Thyroid gland (tissue), 4 donors: ENCODE data around the gene PAPOLG.

ENCODE experiments used
- POLR2A ChIP-seq, 2 donors: fragments of 450-650 bp; IDR thresholded peaks; one replicate each; pipeline ENCODE4 v1.6.1; 2017; ENCODE audit warnings: antibody characterized with exemption in 2 of 2, mild to moderate bottlenecking in 2 of 2, moderate library complexity in 1 of 2
- TF ChIP-seq, protein P1 (sequence below), 6 experiments: fragments of 200-600 bp in 3 of 6; fragments of 450-650 bp in 3 of 6; sonication (generic) in 3 of 6; IDR thresholded peaks; one replicate each; pipeline ENCODE4 v1.5.1; 2016 to 2019; ENCODE audit warnings: antibody characterized with exemption in 6 of 6, mild to moderate bottlenecking in 2 of 6, inconsistent platforms in 1 of 6, moderate library complexity in 1 of 6

GRCh38 chr2:60745761-60746160, 10.3 kb upstream of the PAPOLG start:
- TF ChIP-seq, protein P1, sequence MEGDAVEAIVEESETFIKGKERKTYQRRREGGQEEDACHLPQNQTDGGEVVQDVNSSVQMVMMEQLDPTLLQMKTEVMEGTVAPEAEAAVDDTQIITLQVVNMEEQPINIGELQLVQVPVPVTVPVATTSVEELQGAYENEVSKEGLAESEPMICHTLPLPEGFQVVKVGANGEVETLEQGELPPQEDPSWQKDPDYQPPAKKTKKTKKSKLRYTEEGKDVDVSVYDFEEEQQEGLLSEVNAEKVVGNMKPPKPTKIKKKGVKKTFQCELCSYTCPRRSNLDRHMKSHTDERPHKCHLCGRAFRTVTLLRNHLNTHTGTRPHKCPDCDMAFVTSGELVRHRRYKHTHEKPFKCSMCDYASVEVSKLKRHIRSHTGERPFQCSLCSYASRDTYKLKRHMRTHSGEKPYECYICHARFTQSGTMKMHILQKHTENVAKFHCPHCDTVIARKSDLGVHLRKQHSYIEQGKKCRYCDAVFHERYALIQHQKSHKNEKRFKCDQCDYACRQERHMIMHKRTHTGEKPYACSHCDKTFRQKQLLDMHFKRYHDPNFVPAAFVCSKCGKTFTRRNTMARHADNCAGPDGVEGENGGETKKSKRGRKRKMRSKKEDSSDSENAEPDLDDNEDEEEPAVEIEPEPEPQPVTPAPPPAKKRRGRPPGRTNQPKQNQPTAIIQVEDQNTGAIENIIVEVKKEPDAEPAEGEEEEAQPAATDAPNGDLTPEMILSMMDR (IDR thresholded peaks at IDR 0.05), result no peak
- TF ChIP-seq POLR2A (IDR thresholded peaks at IDR 0.05), result no peak
